Stimulated activated CD4-positive, alpha-beta T cell treated with anti-CD3 and anti-CD28 coated beads, Interleukin-1b, Interleukin-23, amount 100 ng/mL, for 1 hour (primary cell): ENCODE measurements around the gene ARID5B.

Source experiments
- DNase-seq, 2 donors: peaks; one replicate each; pipeline ENCODE4 v3.0.0-alpha.2; 2020; ENCODE audit warnings: low read depth in 2 of 2

ARID5B gene

DNA sequence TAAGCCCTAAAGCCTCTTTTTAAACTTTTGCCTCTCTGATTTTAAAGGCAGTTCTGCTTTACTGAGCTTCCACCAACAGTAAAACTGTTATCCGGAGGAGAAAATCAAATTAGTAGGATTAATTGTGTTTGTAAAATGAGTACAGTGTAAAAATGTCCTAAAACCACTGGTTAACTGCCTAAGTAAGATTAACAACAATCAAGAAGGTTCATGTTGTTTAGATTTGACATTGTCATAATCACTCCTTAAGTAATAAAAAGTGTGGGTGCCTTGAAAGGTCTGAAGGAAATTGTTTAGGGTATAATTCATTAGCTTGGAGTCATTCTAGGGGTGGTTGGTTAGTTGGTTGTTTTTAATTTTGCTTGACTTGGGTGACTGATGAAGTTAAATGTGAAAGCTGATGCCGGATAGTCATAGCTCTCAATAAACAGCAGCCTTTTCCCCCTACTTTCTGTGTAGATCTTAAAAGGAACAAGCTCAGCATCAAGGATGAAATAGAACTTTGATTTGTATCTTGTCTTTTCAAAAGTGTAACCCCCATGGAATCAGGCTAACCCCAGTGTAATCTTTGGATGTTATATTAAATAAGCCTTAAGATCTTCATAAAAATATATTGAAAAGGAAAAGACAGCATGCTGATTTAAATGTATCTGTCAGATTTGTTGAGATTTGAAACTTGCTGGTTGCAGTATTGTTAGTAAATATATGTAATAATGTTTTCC is 148.3 kb downstream of the ARID5B start:
- no peak for DNase-seq

DNA sequence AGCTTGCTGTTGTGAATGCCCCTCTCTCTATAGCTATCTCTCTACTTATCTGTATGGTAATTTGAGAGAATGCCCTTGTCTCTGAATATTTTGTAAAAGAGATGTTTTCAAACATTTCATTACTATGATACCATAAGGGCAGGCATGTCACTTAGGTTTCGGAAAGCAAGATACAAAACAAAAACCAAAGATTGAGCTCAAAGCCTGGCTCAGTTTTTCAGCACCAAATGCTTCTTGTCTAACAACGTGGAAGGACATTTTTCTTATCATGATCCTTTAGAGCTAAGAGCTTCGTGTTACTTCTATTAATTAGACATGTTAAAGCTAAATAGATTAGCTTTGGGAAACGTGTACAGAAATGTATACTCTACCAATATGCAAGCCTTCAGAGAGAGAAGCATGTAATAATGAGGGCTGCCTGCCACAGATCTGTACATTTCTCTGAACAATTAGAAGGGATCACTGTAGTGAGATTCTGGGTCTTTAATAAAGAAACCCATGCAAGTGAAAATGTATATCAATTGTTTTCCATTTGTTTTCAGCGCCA is 148.9 kb downstream of the ARID5B start:
- no peak for DNase-seq

DNA sequence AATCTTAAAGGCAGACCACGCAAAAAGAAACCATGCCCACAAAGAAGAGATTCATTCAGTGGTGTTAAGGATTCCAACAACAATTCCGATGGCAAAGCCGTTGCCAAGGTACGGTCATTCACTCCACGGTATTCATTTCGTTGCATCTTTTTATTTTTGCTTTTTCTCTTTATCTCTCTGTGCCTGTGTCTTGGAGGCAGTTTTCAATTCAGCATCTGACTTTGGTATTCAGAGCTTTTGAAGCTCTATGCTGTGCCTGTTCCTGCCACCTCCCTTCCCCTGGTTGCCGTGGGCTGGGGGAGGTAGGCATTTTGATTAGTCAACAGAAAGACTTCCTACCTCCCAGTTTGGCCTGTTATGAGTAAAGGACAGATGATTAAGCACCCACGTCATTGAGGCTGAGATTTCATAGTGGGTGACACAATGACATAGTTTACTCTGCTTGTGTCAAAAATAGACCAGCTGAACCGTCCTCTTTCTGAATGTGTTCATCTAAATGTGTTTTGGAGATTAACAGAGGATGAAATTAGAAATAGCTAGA is 149.5 kb downstream of the ARID5B start:
- peak; percentile 38 to 39 for DNase-seq

DNA sequence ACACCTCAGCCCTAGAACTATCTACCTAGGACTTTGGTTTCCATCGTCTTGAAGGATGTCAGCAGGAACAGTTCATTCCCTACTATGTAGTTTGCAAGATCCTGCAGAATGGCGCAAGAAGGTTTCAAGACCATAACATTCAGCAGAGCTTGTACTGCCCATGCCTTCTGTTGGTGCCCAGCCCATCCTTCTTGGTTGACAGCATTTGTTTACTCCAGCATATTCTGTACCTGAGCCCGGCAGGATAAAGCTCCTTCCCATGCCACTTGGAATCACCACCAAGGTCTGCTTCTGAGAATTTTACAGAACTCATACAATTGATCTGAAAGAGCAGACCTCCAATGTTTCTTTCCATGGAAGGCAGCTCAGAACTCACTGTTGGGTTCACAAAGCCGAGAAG is 150.8 kb downstream of the ARID5B start:
- no peak for DNase-seq

DNA sequence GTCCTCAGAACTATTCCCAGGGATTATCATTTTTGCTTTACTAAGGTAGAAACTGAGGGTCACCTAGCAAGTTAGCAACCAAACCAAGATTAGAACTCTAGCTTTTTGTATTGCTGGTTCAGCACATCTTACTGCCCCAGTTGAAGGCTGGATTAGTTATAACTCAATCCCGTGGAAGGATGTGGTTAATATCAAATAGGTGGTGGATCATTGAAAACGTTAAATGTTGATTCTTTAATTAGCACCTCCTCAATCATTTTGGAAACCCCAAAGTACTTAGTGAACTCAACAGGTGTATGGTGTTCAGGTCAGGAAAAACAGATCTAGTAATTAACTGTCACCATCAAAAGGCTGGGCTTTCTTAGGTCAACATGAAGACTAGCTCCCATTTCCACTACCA is 152.4 kb downstream of the ARID5B start:
- DNase-seq = no peak

DNA sequence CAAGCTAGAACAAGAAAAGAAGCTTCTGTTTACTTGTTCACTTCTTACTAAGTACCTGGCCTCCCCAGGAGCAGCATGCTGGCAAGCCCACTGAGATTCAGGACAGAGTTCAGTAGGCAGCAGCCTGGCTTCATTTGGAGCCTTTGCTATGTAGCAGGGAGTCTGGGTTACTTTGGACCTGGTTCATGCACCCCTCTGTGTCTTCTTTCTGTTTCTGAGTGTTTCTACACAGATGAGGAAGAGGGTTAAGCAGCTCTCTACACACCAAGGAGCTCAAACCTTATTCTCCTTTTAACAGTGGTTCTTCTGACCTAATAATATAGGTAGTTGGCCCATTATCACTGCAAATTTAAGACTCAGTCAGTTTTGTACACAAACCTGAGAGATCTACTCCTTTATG is 152.9 kb downstream of the ARID5B start:
- no peak for DNase-seq

DNA sequence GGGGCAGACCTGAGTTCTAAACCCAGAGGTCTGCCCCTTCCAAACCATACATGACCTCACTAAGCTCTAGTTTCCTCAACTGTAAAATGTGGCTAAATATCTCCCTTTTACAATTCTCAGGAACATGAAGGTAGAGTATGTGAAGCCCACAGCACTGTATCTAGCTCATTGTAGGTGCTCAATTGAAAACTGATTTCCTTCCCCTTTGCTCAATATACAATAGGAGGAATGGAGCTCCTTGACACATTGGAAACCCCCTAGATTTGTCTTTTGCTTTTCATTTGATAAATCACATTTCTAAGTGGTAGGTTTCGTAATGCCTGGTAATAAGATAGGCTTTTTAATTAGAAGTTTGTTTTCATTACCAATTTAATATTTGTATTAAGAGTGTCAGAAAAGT is 153.3 kb downstream of the ARID5B start:
- DNase-seq = no peak

DNA sequence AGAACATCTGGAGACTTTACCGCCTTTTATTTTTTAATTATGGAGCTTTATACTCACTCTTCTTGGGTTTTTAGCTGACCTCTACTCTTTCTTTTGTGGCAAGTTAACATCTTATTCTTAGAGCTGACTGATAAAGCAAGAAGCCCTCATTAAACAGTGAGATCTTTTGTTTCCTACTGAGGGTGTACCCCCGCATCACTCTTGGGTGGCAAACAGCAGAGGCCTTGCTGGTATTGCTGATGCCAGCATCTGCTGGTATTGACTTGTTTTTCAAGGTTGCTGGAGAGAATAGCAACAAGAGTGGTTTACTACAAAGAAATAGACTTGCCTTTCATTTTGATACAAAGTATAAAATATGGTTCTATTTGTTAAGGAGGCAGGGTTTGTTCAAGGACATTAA is 154.7 kb downstream of the ARID5B start:
- no peak for DNase-seq

DNA sequence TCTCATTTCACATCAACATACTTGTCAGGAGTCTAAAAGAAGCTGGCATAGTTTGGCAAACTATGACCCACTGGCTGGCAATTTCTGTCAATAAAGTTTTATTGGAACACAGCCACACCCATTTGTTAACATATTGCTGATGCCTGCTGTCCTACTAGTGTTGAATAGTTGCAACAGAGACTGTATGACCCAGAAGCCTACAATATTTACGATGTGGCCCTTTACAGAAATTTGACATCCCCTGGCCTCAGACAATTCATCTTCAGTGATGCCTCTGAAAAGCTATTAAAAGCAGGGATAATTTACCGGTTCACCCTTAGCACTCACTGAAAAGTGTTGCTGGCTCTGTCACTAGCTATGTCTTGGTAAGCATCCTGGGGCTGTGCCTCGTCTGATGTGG is 155.2 kb downstream of the ARID5B start:
- DNase-seq = no peak

DNA sequence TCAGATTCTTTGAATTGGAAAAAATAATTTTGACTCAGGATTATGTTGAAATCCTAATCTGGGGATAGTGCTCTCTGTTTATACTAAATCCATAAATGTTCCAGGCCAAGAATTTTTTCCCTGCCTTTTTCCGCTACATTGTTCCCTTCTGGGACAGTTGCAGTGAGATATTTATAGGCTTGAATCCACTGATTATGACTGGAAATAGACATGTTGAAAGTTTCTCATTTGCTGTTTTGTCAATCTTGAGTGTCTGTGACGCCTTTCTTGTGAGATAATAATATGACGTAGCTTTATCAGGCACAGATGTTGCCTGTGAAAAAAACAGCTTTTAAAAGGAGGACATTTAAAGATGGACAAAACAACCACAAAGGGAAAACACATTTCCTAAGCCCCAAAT is 155.9 kb downstream of the ARID5B start:
- no peak for DNase-seq

DNA sequence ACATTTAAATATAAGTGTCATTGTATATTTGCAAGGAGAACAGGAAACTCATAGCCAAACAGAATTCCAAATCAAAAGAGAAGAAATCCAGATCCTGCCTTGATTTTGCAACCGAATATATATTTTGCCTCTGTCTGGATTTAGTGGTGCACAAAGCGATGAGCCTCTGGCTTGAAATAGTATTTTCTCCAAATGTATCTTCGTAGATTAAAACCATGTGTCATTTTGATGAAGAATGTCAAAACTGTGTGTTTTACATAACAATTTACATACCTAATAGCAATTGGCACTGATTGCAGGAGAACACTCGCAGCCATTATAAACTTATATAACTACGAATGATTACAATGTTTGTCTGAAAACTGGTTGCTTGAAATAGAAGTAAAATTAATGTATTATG is 156.4 kb downstream of the ARID5B start:
- DNase-seq = no peak

DNA sequence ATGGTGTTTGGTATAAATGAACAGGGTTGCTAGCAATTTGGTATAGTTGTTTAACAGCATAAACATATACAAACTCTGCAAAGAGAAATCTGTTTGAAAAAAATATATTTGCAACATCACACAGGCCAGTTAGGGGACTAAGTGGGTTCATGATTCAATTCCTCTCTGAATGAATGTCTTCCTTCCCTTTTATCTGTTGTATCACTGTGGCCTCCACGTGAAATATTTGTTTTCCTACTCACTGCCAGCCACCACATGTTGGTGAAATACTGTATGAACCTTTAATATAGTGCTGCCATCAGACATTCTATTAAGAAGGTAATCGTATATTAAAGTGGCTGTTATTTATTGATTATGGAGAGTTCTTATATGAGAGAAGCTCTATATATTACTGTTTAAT is 157.0 kb downstream of the ARID5B start:
- DNase-seq = no peak

DNA sequence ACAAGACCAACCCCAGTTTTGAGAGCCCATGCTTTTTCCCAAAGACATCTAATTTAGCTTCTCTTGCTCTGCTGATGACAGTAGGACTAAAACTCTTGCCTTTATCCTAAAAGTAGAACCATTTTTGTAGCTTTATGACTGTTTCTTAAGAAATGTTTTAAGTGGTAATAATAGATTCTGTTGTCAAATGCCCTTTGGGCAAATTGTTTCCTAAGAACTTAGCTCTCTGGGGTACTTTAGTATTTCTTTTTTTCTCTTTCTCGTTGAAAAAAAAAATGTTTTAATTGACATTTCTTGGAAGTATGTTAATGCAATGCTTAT is 157.4 kb downstream of the ARID5B start:
- DNase-seq = no peak

DNA sequence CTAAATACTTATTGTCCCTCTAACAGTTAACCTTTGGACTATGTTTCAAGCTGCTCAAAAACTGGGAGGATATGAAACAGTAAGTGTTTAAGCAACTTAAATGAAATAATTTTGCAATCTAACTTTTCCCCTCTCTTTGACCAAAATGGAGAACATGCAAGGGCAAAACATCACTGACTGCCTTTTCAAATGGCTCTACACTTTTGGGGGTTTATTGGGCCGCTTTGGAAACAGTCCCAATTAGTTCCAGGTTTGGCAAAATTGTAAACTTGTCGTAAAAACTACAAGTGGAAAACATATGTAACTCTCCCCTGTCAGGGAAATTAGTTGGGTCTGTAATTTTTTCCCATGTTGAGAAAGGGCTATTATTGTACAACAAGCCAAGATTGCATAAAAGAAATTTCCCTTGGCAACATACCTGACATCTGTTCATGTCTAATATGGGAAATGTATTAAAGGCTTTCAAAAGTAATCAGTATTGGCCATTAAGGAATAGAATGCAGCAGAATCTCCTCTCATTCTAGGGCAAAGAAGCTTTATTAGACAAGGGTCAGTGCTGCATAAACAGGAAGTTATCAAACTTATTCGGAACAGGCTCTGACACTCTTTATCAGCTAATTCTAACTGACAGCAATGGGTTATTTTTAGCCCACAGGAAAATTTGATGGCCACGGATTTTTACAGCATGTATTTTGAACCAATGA is 157.9 kb downstream of the ARID5B start:
- DNase-seq = no peak

DNA sequence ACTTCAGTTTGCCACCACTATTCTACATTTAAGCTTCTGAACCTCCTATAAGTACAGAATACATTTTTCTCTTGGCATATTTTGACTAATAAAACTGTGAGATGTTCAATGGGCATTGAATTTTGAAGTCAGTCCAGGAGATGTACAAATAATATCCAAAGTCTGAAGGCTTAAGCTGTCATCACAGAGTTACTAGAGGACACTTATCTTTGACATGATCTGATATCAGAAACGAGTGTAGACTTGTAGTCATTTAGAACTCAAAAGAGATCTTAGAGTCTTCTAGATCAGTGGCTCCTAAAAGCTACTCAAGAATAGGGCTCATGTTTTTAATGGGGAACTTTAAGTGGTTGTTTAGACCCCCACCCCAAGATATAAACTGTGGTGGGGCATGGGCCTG is 160.5 kb downstream of the ARID5B start:
- DNase-seq = no peak

DNA sequence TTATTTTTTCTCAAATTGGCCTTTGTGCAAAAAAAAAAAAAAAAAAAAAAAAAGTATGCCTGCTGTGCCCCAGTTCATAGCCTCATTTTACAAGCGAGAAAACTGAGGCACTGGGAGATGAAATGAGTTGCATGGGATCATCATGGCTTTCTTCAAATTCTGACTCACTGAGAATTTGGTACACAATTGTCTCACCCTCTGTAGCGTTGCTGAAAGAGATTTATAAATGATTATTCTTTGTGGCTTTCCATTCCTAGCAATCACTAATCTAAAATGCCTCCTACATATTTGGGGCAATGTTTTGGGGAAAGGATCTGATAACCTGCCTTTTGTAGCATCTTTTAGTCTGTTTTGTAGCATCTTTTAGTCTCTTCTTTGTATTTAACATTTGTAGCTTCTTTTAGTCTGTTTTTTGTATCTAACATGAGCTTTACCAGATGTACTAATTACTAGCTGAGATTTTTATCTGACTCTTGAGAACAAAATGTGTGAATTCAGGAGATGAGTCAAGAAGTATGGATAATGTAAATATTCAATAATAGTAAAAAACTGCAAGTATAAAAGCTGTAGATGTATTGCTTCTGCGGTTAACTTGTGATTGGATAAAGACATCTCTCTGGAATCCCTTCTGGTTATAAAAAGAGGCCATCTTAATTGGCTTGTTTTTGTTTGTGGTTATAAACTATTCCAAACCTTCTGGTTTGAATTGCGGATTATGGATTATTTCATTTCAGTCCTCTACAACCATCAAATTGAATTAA is 161.4 kb downstream of the ARID5B start:
- no peak for DNase-seq

DNA sequence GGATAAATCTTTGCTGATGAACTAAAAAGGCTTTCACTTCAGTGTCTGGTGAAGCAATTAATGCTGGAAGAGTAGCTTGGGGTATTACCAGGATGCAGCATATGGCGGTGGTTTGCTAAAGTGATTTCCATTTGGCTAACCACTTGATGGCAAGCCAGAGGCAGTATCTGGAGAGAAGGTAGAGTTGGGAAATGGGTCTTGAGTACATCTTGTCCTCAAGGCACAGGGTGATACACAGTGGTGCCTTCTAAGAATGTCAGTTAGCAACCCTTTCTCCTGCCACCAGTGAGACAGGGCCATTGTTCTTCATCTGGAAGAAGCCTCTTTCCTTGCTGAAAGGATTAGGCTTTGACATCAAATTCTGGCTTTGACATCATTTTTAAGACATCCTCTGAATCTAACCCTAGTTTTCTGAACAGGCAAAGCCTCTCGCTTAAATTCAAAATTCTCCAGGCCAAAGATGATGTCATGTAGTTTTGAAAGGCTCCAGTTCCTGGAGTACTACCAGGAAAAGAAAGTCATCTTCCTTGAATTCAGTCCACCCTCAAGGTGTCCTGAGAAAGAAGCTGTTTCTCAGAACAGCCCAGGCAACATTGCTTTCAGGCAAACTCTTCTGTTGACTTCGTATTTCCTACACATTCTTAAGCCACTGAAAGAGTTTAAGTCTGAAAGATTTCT is 162.4 kb downstream of the ARID5B start:
- no peak for DNase-seq

DNA sequence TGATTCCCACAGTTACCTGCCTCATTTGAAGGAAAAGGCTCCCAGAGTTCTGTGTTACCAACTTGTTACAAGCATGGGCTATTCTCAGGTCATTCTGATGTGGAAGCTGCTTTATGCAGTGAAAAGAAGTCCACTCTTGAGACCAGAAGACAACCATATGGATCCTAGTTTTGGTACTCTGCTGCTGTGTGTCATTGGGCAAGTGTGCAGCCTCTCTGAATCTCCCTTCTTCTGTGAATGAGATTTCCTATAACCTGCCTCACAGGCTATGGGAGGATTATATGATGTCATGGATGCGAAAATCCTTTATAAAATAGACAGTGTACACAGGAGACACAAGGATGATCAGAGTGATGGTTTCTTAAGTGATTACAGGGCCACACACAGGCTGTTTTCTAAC is 166.1 kb downstream of the ARID5B start:
- DNase-seq = no peak

DNA sequence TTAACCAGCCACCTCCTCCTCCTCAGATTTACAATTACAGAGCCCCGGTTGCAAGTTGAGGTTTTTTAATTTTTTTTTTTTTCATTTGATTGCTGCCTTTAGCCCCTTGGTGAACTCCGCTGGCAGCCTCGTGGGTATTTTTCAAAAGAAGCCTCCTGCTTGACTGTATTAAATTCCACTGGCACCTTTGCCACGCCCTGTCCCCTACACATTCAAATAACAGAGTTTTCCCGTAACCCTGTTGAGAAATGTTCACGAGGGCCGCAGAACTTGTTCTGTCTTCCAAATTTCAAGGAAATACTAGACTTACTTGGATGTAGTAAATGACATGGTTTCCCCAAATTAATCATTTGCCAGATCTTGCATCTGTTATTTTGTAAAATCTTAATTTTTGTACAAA is 167.0 kb downstream of the ARID5B start:
- DNase-seq = no peak

DNA sequence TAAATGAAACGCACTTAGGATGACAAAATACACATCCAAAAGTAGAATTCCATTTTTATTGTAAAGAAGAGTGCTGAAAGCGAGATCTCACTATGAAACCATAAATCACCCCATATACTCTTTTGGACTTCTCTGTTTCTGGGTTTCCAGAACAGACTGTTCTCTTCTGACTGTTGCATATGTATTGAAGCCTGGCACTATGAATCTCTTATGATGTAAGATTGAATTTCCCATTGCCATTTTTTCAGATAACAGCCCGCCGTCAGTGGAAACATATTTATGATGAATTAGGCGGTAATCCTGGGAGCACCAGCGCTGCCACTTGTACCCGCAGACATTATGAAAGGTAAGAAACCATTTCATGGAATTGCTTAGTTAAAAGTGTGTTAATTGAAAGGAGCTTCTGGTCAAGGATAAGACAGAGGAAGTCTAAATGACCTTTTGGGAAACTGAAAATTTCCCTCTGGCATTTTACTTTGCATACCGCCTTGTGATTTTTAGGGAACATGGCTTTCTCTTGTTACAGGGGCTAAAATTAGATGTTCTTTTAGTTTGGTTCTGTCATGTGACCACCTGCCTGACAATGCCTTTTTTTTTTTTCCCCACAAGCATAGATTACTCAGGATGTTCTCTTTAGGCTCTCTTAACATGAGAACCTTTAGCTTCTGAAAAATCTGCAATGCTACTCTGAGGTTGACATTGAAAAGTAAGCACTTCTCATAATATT is 168.1 kb downstream of the ARID5B start:
- no peak for DNase-seq

DNA sequence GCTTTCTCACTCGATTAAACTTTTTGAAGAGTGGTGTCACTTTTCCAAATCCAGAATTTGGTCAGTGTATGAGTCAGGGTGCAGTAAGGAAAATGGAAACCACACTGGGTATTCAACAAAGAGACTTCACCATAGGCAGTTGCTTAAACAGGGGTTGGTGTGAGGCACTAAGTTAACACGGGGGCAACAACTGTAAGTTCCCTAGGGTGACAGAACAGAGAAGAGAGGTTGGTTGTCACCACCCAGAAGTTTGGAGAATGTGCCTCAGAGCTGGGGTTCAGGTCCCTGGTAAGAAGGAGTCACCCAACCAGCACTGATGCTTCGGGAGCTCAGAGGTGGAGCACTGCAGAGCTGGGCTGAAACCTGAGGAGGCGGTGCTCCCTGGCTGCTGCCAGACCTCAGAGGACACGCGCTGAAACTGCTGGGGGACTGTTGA is 170.4 kb downstream of the ARID5B start:
- DNase-seq = no peak
